22Rv1 (cell line): ENCODE measurements around the gene DPP7.

ENCODE experiments used
- CTCF ChIP-seq: fragments of 450-650 bp; IDR thresholded peaks from 2 replicates; pipeline ENCODE4 v1.5.1; 2017; ENCODE audit warnings: mild to moderate bottlenecking
- ZFX ChIP-seq: fragments of 450-650 bp; IDR thresholded peaks from 2 replicates; pipeline ENCODE4 v1.6.1; 2017; ENCODE audit warnings: antibody characterized with exemption, borderline replicate concordance

DNA sequence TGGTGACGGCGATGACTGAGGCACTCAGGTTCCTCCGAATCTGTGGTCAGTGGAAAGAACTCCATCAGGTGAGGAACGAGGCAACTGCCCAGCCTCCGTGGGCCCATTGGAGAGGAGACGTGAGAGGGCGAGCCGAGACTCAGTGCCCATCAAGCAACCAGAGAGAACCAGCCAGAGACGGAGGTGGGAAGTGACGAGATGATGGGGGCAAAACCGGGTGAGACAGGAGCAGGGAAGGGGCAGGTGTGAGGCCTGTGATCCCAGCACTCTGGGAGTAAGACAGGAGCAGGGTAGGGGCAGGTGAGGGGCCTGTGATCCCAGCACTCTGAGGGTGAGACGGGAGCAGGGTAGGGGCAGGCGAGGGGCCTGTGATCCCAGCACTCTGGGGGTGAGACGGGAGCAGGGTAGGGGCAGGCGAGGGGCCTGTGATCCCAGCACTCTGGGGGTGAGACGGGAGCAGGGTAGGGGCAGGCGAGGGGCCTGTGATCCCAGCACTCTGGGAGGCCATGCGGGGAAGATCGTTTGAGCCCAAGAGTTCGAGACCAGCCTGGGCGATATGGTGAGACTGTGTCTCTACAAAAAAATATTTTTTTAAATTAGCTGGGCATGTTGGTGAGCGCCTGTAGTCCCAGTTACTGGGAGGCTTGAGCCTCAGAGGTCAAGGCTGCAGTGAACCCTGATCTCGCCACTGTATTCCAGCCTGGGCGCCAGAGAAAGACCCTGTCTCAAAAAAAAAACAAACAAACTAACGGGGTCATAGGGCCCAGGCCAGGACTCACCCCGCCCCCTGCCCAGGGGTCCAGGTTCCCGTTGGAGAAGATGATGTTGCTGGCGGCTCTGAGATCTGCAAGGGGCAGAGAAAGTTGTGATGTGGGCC, 3.4 kb downstream of the DPP7 start:
- TF ChIP-seq CTCF (no peak), ZFX (no peak)
